ENCODE measurements around the gene ALKBH8.

The ALKBH8 gene

GRCh38 chr11:107561688-107562087 lies 3.8 kb downstream of the ALKBH8 start:
- TF ChIP-seq CTCF (IDR thresholded peaks at IDR 0.05), result no peak
- no peaks in the 10 kb centered on the region for H3K9me3 ChIP-seq
- H3K4me1 ChIP-seq (ENCODE audit: control insufficient read depth in 1 of 2, insufficient read depth in 1 of 2, low read depth in 1 of 2, low read length in 1 of 2), result peaks cover 9 to 14% of the 10 kb centered on the region in 2 experiments
- H3K27ac ChIP-seq, result no peak overlapping the region
- H3K27me3 ChIP-seq, result no peaks in the 10 kb centered on the region
- no peaks in the 10 kb centered on the region for H3K36me3 ChIP-seq
- no peak overlapping the region for H3K4me3 ChIP-seq (ENCODE audit: low read depth in 1 of 2, low read length in 1 of 2)

- no peak for TF ChIP-seq CTCF (IDR thresholded peaks at IDR 0.05)
- Histone ChIP-seq H3K27me3 (no peaks in the 10 kb centered on the region), H3K4me1 (ENCODE audit: control insufficient read depth in 1 of 2, insufficient read depth in 1 of 2, low read depth in 1 of 2, low read length in 1 of 2) (no peaks in the 10 kb centered on the region), H3K4me3 (ENCODE audit: low read depth in 1 of 2, low read length in 1 of 2) (no peak overlapping the region), H3K36me3 (no peaks in the 10 kb centered on the region), H3K9me3 (no peaks in the 10 kb centered on the region), H3K27ac (no peak overlapping the region)
Observed at GRCh38 chr11:107550304-107550703, 15.2 kb downstream of the ALKBH8 start.

GRCh38 chr11:107549954-107550285 lies 15.6 kb downstream of the ALKBH8 start:
- Histone ChIP-seq H3K4me1 (ENCODE audit: control insufficient read depth in 1 of 2, insufficient read depth in 1 of 2, low read depth in 1 of 2, low read length in 1 of 2) (no peaks in the 10 kb centered on the region), H3K4me3 (ENCODE audit: low read depth in 1 of 2, low read length in 1 of 2) (no peak overlapping the region), H3K27ac (no peak overlapping the region), H3K36me3 (no peaks in the 10 kb centered on the region), H3K9me3 (no peaks in the 10 kb centered on the region), H3K27me3 (no peaks in the 10 kb centered on the region)
- TF ChIP-seq CTCF (IDR thresholded peaks at IDR 0.05), result no peak

GRCh38 chr11:107549253-107549953 lies 16.1 kb downstream of the ALKBH8 start:
- TF ChIP-seq CTCF (IDR thresholded peaks at IDR 0.05), result peak; percentile 25
- Histone ChIP-seq H3K36me3 (no peaks in the 10 kb centered on the region), H3K4me1 (ENCODE audit: control insufficient read depth in 1 of 2, insufficient read depth in 1 of 2, low read depth in 1 of 2, low read length in 1 of 2) (no peaks in the 10 kb centered on the region), H3K27me3 (no peaks in the 10 kb centered on the region), H3K4me3 (ENCODE audit: low read depth in 1 of 2, low read length in 1 of 2) (no peak overlapping the region), H3K27ac (no peak overlapping the region), H3K9me3 (no peaks in the 10 kb centered on the region)

- Histone ChIP-seq H3K4me3 (ENCODE audit: low read depth in 1 of 2, low read length in 1 of 2) (no peak overlapping the region), H3K9me3 (no peaks in the 10 kb centered on the region), H3K27me3 (no peaks in the 10 kb centered on the region), H3K27ac (no peak overlapping the region), H3K4me1 (ENCODE audit: control insufficient read depth in 1 of 2, insufficient read depth in 1 of 2, low read depth in 1 of 2, low read length in 1 of 2) (no peaks in the 10 kb centered on the region), H3K36me3 (no peaks in the 10 kb centered on the region)
- TF ChIP-seq CTCF (IDR thresholded peaks at IDR 0.05), result no peak
Observed at GRCh38 chr11:107547961-107548360, 17.6 kb downstream of the ALKBH8 start.

All from neutrophil (primary cell).